ENCODE data around the gene TPM2.

GRCh38 chr9:35636135-35636876 is 53.4 kb downstream of the TPM2 start:
- TF ChIP-seq POLR2AphosphoS5 (IDR thresholded peaks at IDR 0.05; ENCODE audit: insufficient read depth in 1 of 2, low read depth in 1 of 2) (no peak), POLR2A (IDR thresholded peaks at IDR 0.05) (no peak)
